Psoas muscle (tissue), 8 donors: Measurements from ENCODE around the gene DARS2. TPM values are rescaled to one million over a fixed set of nuclear protein-coding genes. Genes with fewer than 3 reads are reported as not detected.
A peak's percentile ranks its signal among the peaks of the same experiment; 100 is the strongest.

Experiments
- ATAC-seq, 4 donors: fragments of 200-7000 bp; cut with Tn5 transposase; one replicate each; pipeline ENCODE4 v1.9.1; 2020; ENCODE audit warnings: moderate library complexity in 3 of 4, mild to moderate bottlenecking in 2 of 4
- DNase-seq, 2 donors: peaks; one replicate each; pipeline ENCODE4 v3.0.0-alpha.2; 2020
- H3K27ac ChIP-seq: fragments of 200-600 bp; one replicate; pipeline ENCODE4 v1.8.0; 2022
- H3K27me3 ChIP-seq, 3 donors: fragments of 200-600 bp in 1 of 3; one replicate each; pipeline versions ENCODE4 v1.6.1 to v1.8.0; 2013 to 2022; ENCODE audit warnings: low read length in 2 of 3, mild to moderate bottlenecking in 2 of 3, moderate library complexity in 1 of 3; ENCODE audit not compliant: insufficient read depth in 3 of 3
- H3K36me3 ChIP-seq, 2 donors: fragments of 200-600 bp in 1 of 2; one replicate each; pipeline versions ENCODE4 v1.6.1 to v1.8.0; 2013 to 2022; ENCODE audit warnings: low read depth in 1 of 2, mild to moderate bottlenecking in 1 of 2, moderate library complexity in 1 of 2; ENCODE audit not compliant: insufficient read depth in 1 of 2
- H3K4me1 ChIP-seq: fragments of 200-600 bp; one replicate; pipeline ENCODE4 v1.8.0; 2022
- H3K4me3 ChIP-seq: fragments of 200-600 bp; one replicate; pipeline ENCODE4 v1.8.0; 2022; ENCODE audit warnings: mild to moderate bottlenecking
- H3K9me3 ChIP-seq: fragments of 200-600 bp; one replicate; pipeline ENCODE4 v1.8.0; 2022
- CTCF ChIP-seq: fragments of 200-600 bp; IDR thresholded peaks from one replicate; pipeline ENCODE4 v1.8.0; 2022; ENCODE audit warnings: antibody characterized with exemption
- whole genome bisulfite sequencing, 3 donors: extraction: QIAGEN DNeasy Blood & Tissue Kit; methylation state at CpG; one replicate each; pipeline versions ENCODE4 v1.1.6 to v1.1.7; 2013; 5-methylcytosine and 5-hydroxymethylcytosine counted together
- intact Hi-C, 2 donors: fragments of 100-400 bp; cut with DNase I; formaldehyde crosslinking; loops; one replicate each; pipeline versions ENCODE4 v1.11.0 to v1.14.2; 2022
- polyA plus RNA-seq, 3 donors: library from polyadenylated mRNA; stranded (reverse); fragments of 200-250 nt; gene quantifications; one replicate each; pipeline ENCODE4 v1.2.3, GENCODE V29; 2013
- total RNA-seq, 4 donors: library from RNA; stranded (reverse); fragmentation: NEBNext Ultra II Directional in 2 of 4; extraction: Animal tissue kit (Norgen Biotek cat#: 25700) in 2 of 4; gene quantifications; one replicate each; pipeline versions ENCODE4 v1.2.1 to v1.2.4, GENCODE V29; 2021 to 2023
- donor health status: healthy with polysubstance abuse.
- donor health status: DM: no; HTN: no; CAD: no; lungs with moderate emphysema.
- donor health status: Bipolar disorder and iron deficiency.
- donor health status: healthy.
- donor health status: DM: yes; HTN: yes; CAD: no.
- donor health status: DM: no; HTN: no; CAD: no.
- donor health status: DM: no; HTN: no; CAD: no.
- donor health status: DM: yes; HTN: yes; CAD: no.

The DARS2 gene
- total and polyA plus RNA-seq, 7 donors, result 4.5 to 14.3 (median 7.3) TPM

- Histone ChIP-seq H3K4me1 (peaks cover 30% of the 10 kb centered on the region), H3K9me3 (no peaks in the 10 kb centered on the region), H3K4me3 (peak within 1 kb of the TSS; percentile 87), H3K36me3 (peaks cover 6 to 66% of the 10 kb centered on the region in 2 donors), H3K27ac (peak within 1 kb of the TSS; percentile 96), H3K27me3 (no peaks in the 10 kb centered on the region)
- WGBS, 3 donors, result 0 to 1% (median 0%) methylated on average over 28 to 29 of the region's 30 CpGs
- peak; percentile 94 to 95 (median 94) for ATAC-seq
- intact Hi-C loops, result loop anchor here in 1 of 2 donors (5.0 kb wide), 1 partner anchor 46 kb away; the partner anchor contains the start of genes CENPL and DARS2
- peak; percentile 99 for DNase-seq
- TF ChIP-seq CTCF, result no peak
Measured at GRCh38 chr1:173867753-173868265, 43.3 kb downstream of the DARS2 start, which contains the start of gene GAS5. Gene GAS5 (minus strand): TSS chr1:173867989.

GRCh38 chr1:173868266-173869020 is 44.0 kb downstream of the DARS2 start, which contains the start of gene ZBTB37:
Gene ZBTB37 (plus strand): TSS chr1:173868380. CDS start chr1:173870226, 1,846 bp downstream.
- ATAC-seq, result peak; percentile 74 to 76 (median 75)

GRCh38 chr1:173869021-173869359 is 44.5 kb downstream of the DARS2 start:
- Histone ChIP-seq H3K27ac (peak overlapping the region; percentile 96), H3K9me3 (no peaks in the 10 kb centered on the region), H3K27me3 (no peaks in the 10 kb centered on the region), H3K4me3 (peak overlapping the region; percentile 87), H3K4me1 (peaks cover 30% of the 10 kb centered on the region), H3K36me3 (peaks cover 3 to 66% of the 10 kb centered on the region in 2 donors)
- 6 to 11% (median 7%) methylated on average over 5 of the region's 5 CpGs for WGBS, 3 donors
- intact Hi-C loops, result loop anchor here in 1 of 2 donors (5.0 kb wide), 1 partner anchor 47 kb away; the partner anchor contains the start of genes CENPL and DARS2
- no peak for DNase-seq
- no peak for TF ChIP-seq CTCF
- ATAC-seq, result no peak

More at GRCh38 chr1:173868266-173869020, 44.0 kb downstream of the DARS2 start, which contains the start of gene ZBTB37:
- TF ChIP-seq CTCF, result no peak
- peak within 1 kb of the TSS; percentile 87 for H3K4me3 ChIP-seq
- no peaks in the 10 kb centered on the region for H3K27me3 ChIP-seq
- no peaks in the 10 kb centered on the region for H3K9me3 ChIP-seq
- peak; percentile 86 to 91 for DNase-seq
- H3K36me3 ChIP-seq, result peaks cover 3 to 66% of the 10 kb centered on the region in 2 donors
- peaks cover 30% of the 10 kb centered on the region for H3K4me1 ChIP-seq
- H3K27ac ChIP-seq, result peak within 1 kb of the TSS; percentile 96
- intact Hi-C loops, result loop anchor here in 1 of 2 donors (5.0 kb wide), 1 partner anchor 46 kb away; the partner anchor contains the start of genes CENPL and DARS2
- WGBS, 3 donors, result 0 to 1% (median 0%) methylated on average over 43 to 53 of the region's 53 CpGs

GRCh38 chr1:173870252-173871075 is 46.0 kb downstream of the DARS2 start:
- 71 to 84% (median 75%) methylated on average over 15 of the region's 15 CpGs for WGBS, 3 donors
- DNase-seq, result no peak
- TF ChIP-seq CTCF, result no peak
- no peaks in the 10 kb centered on the region for H3K27me3 ChIP-seq
- H3K9me3 ChIP-seq, result no peaks in the 10 kb centered on the region
- H3K4me1 ChIP-seq, result peaks cover 21% of the 10 kb centered on the region
- H3K36me3 ChIP-seq, result peaks cover 6 to 65% of the 10 kb centered on the region in 2 donors
- no peak overlapping the region for H3K27ac ChIP-seq
- H3K4me3 ChIP-seq, result no peak overlapping the region
- intact Hi-C loops, result no loop called here
- no peak for ATAC-seq
